HG03066 (cell line): ENCODE measurements around the gene B4GALT6.

Experiments
- ATAC-seq: cut with Tn5 transposase; IDR thresholded peaks from one replicate; pipeline ENCODE4 v1.9.1; 2021; ENCODE audit warnings: low read depth; ENCODE audit not compliant: unreplicated experiment

Gene B4GALT6

GRCh38 chr18:31636387-31636786 lies 48.0 kb downstream of the B4GALT6 start:
- no peak for ATAC-seq

DNA sequence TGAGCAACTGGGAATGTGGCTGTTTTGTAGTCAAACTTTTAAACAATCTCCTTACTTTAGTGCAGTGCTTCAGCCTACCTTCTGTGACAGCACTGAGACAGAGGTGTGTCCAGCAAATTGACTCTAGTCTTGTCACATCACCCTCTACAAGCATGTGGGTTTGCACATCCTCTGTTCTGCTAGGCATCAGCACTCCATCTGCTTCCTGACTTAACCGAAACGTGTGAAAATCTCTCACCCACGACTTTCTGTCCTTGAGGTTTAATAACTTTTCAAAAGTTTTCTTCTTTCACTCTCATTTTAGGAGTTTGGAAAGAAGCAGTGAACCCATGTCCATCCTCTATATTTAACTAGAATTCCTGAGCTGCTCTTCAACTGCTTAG lies 50.1 kb downstream of the B4GALT6 start:
- peak; percentile 96 for ATAC-seq

DNA sequence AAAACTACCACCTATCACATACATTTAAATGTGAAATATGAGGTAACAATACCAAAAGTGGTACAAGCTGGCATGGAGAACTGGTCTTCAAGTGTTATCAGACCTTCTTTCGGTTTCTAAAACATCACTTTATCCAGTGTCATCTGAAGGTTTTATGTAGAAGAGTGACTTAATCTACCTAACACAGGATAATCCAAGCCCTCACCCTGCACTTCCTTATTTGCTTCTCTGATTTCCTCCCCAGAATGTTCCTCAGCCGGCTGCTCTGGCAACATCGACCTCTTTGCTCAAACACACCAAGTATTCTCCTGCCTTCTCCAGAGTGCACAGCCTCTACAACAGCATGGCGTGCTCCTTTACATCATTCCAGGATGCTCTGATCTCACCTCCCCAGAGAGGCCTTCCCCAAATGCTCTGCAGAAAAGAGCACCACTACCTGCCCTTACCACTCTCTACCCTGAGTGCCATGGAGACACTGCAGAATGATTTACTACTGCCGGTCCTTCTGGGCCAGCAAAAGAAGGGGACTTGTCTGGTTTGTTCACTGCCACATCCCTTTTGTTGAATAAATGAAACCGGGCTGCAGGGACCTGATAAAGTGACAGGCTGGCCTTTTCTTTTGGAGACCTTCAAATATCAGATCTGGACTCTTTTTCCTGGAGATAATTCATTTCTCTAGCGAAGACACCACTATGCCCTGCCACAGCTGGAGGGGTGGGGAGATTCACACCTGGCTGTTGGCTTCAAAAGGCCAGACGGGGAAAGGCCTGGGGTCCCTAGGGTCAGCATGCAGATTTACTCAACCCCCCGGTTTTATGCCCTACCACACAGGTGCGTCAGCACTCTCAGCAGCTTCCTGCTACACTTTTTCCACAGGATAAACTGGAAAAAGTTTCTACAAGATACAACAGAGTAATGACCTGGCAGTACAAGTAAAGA lies 50.7 kb downstream of the B4GALT6 start:
- ATAC-seq: peak; percentile 14

DNA sequence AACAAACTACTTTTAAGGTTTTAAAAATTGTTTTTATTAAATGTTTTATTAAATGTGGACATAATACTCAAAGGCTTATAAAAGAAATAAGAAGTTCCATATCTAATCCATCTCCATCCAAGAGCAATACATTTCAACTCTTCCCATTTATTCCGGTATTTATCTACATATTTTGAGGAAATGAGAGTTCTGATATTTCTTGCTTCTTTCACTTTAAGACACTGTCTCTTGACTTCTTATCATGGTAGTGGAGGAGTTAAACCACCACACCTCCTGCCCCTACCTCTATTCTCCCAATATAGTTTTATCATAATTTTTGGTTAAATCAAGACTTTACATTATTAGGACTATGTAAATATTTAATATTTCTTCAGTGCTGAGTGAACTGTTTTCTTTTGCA lies 52.0 kb downstream of the B4GALT6 start:
- no peak for ATAC-seq

DNA sequence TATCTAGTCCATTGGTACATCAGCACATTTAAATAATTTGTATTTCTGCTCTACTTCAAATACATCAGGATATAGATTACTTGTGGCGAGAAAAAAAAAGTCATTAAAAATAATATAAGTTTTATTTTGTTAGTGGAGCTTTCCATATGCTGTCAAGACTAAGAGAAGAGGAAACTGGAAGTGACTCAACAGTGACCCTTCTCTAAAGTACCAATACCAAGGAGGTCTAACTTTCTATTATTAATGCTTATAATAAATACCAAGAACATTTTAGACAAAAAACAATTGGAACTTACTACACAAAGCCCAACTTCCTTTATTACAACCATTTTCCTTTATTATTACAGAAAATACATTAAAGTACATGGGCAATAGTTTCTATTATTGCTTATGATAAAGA lies 52.9 kb downstream of the B4GALT6 start:
- no peak for ATAC-seq

- no peak for ATAC-seq
Measured at GRCh38 chr18:31630549-31630948, 53.8 kb downstream of the B4GALT6 start.

DNA sequence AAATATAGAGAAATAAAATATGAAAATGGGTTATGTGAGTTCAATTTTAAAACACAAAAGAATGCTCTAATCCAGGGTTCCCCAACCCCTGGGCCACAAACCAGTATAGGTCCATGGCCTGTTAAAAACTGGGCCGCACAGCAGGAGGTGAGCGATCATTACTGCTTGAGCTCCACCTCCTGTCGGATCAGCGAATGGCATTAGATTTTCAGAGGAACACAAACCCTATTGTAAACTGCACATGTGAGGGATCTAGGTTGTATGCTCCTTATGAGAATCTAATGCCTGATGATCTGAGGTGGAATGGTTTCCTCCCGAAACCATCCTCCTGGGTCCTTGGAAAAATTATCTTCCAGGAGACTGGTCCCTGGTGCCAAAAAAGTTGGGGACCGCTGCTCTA lies 58.0 kb downstream of the B4GALT6 start:
- ATAC-seq: no peak

DNA sequence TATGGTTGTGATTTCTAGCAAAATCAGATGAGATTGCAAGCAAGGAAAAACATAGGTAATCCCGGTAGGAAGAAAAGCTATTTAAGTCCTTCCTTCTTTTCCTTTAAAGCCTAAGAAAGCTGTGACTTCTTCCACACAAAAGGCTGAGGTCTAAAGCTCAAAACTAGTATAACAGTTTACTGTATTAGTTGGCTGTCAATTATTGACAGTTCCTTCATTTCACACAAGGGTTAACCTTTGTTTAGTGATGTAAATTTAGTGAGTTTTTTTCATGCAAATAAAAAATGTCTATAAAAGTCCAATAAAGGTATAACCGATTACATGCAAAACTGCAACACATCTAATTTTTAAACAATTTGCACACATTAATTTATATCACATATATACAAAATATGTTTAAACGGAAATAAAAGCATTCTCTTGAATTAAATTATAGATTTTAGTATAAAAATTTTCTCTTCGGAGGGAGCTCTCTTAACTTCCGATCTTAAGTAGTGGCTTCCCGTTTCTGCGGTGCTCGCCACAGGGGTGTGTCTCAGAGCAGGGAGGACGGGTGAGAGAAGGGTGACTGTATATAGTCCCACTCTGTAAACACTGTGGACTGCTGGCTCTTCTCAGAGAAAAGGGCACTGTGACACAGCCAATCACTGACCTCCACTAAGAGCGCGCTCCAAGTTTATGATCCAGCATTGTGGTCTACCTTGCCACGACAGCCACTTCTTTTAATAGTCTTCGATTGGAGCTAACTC lies 59.3 kb downstream of the B4GALT6 start:
- no peak for ATAC-seq

GRCh38 chr18:31619291-31619690 lies 65.1 kb downstream of the B4GALT6 start:
- ATAC-seq: no peak

GRCh38 chr18:31618801-31619200 lies 65.6 kb downstream of the B4GALT6 start:
- ATAC-seq: no peak

DNA sequence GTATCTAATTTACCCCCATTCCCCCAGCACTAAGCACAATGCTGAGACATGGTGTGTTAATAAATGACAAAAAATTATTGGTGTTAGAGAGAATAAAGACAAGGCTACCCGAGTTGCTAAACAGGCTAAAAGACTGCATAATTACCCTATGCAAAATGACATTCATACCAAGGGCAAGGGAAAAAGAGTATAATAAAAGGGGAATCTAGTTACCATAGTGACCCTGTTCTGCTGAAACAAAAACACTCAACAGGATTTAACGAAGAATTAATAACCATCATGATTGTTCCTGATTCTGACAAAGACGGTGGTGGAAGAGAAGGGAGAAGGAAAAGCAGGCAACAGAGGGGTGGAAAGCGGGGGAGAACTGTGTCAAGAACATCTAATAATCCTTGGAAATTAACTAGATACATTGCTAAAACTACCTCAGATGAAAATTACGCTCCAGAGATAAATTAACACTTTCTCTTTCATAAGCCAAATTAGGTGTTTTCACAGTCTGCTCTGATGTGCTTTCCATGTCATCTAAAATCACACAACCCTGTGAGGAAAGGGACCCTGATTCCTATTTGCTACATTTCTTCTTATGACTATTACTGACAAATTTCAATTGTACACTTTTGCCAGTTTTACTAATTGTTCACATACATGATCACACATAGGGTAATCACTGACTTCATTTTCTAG lies 67.2 kb downstream of the B4GALT6 start:
- ATAC-seq: no peak

DNA sequence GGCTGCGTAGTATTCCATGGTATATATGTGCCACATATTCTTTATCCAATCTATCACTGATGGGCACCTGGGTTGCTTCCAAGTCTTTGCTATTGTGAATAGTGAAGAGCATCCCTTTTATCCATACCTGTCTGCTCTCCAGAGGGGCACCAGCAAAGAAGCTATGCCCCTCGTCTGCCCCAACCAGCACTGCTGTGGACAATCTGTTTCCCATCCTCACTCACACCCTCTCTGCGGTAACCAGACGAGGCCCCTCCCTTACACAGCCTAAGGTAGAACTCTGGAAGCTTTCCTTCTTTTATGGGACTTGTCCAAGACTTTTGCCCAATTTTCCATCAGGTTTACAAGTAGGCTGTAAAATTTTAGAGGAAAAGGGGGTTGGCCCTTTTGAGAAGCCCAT lies 67.8 kb downstream of the B4GALT6 start:
- ATAC-seq: no peak

GRCh38 chr18:31614044-31614443 lies 70.3 kb downstream of the B4GALT6 start:
- no peak for ATAC-seq

DNA sequence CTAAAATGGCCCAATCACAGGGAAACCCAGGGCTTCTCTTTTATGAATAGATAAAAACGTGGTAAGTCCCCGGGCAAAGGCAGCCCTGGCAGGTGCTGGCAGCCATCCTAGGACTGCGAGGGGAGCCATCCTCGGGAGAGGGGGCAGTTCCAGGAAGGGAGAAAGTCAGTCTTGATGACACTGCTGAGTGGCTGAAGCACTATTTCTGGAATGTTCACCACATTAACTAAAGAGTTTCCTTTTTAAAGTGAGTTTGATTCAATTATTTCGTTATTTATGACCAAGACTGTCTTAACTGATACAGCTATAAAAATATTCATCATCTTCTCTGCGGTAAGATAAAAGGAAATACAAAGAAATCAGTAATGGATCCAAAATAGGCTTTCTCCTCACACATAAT lies 72.3 kb downstream of the B4GALT6 start:
- ATAC-seq: no peak

GRCh38 chr18:31611511-31611910 lies 72.9 kb downstream of the B4GALT6 start:
- ATAC-seq: no peak

DNA sequence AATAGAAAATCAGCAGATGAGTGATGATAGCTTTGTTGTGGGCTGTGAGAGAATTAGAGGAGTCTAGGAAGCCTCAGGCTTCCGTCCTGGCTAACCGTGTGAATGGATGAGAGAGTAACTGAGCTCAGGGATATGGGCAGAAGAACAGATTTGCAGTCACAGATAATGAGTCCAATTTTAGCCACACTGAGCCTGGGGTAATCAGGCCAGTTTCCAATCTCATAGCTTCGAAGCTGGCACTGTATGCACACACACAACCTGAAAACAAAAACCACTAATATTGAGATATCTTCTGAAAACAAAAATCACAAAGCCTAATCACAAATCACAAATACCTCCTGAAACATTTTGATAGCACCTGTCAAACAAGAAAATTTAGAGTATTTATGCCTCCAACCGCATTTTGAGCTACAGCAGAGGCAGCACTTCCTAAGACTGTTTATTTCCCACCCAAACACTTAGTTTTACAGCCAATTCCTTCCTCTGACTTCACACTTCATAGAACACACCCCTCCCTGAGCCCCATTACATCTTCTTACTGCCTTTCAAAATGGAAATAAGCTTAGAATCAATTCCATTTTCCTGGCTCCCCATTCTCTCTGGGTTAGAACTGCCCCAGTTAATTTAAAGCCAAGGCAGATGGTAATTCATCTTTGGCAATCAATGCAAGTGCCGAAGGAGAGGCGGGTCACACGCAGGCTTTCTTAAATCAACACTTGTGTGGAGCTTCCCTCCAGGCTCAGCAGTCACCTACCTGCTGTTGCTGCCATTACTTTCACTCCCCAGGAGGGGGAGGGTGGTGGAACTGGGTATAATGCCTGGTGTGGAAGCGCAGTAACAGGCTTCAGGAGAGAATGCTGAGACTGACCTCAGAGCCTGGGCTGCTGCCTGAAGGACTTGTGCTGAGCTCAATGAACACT lies 73.8 kb downstream of the B4GALT6 start:
- ATAC-seq: no peak

DNA sequence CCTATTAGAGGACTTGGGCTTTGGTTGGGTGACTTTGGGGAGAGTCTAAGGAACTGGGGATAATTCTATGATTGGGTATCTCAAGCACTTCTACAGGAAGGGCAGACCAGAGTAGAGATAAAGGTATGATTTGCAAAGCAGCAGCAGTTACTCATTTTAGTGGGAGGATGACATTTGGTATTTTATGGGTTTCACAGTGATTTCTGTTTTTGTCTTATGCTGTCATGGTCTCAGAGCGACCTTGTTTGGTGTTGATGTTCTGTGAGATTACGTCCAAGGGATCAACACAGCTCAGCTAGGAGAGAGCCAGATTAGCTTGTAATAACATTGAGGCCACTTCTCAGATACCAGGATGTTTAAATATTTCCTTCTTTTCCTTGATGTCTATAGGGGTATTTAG lies 74.5 kb downstream of the B4GALT6 start:
- ATAC-seq: no peak

GRCh38 chr18:31607384-31607783 lies 77.0 kb downstream of the B4GALT6 start:
- ATAC-seq: no peak

GRCh38 chr18:31606265-31606664 lies 78.1 kb downstream of the B4GALT6 start:
- no peak for ATAC-seq

DNA sequence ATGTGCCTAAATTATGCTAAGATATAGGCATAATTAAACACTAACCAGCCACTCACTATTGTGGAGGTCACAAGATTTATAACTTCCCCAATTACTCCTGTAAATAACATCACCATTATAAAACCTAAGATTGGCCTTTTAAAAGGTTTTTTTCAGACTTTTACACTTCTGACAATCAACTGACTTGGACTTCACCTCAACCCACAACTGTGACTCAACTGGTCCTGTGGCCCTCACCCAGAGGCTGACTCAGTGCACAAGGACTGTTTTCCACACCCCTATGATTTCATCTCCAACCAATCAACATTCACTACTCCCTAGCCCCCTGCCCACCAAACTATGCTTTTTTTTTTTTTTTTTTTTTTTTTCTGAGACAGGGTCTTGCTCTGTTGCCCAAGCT lies 81.1 kb downstream of the B4GALT6 start:
- no peak for ATAC-seq
